Neural progenitor cell (in vitro differentiated cells): Measurements from ENCODE around the gene GPX8. TPM values are rescaled to one million over a fixed set of nuclear protein-coding genes. Genes with fewer than 3 reads are reported as not detected.

Source experiments
- DNase-seq: peaks from one replicate; pipeline ENCODE4 v3.0.0-alpha.2; 2016; ENCODE audit warnings: low spot score
- H2AFZ ChIP-seq: fragments of 200-600 bp; sonication (generic); replicated peaks from 2 replicates; pipeline ENCODE4 v1.6.1; 2016; ENCODE audit warnings: antibody characterized with exemption
- H3F3A ChIP-seq: fragments of 200-600 bp; sonication (generic); 2 replicates; pipeline ENCODE4 v1.6.1; 2016; ENCODE audit warnings: antibody characterized with exemption, low read depth
- H3K27ac ChIP-seq: fragments of 200-600 bp; sonication (generic); 2 replicates; pipeline ENCODE4 v1.5.1; 2016; ENCODE audit warnings: mild to moderate bottlenecking
- H3K27me3 ChIP-seq: fragments of 200-600 bp; sonication (generic); 2 replicates; pipeline ENCODE4 v1.6.1; 2016; ENCODE audit warnings: mild to moderate bottlenecking, moderate library complexity
- H3K36me3 ChIP-seq: fragments of 200-600 bp; sonication (generic); 2 replicates; pipeline ENCODE4 v1.5.1; 2016
- H3K4me1 ChIP-seq: fragments of 200-600 bp; sonication (generic); 2 replicates; pipeline ENCODE4 v1.6.1; 2016; ENCODE audit warnings: mixed run types
- H3K4me2 ChIP-seq: fragments of 200-600 bp; sonication (generic); 2 replicates; pipeline ENCODE4 v1.6.1; 2016
- H3K4me3 ChIP-seq: fragments of 200-600 bp; sonication (generic); 2 replicates; pipeline ENCODE4 v1.5.1; 2016
- H3K79me2 ChIP-seq: fragments of 200-600 bp; sonication (generic); 2 replicates; pipeline ENCODE4 v1.6.1; 2016; ENCODE audit warnings: low read depth
- H3K9ac ChIP-seq: fragments of 200-600 bp; sonication (generic); 2 replicates; pipeline ENCODE4 v1.6.1; 2016
- H3K9me3 ChIP-seq: fragments of 200-600 bp; sonication (generic); 2 replicates; pipeline ENCODE4 v1.5.1; 2016; ENCODE audit warnings: low read depth
- H4K20me1 ChIP-seq: fragments of 200-600 bp; sonication (generic); 2 replicates; pipeline ENCODE4 v1.6.1; 2016; ENCODE audit warnings: low read depth
- H3K27ac Mint-ChIP-seq: 3 replicates; pipeline ENCODE4 v1.8.0; 2021; ENCODE audit warnings: mixed read lengths
- H3K27me3 Mint-ChIP-seq: 2 replicates; pipeline ENCODE4 v1.8.0; 2022; ENCODE audit warnings: low read depth, mild to moderate bottlenecking, inconsistent platforms, moderate library complexity, mixed read lengths; ENCODE audit not compliant: insufficient read depth
- H3K36me3 Mint-ChIP-seq: 3 replicates; pipeline ENCODE4 v1.8.0; 2021; ENCODE audit warnings: mixed read lengths
- H3K4me1 Mint-ChIP-seq: 3 replicates; pipeline ENCODE4 v1.8.0; 2021; ENCODE audit warnings: mixed read lengths
- H3K4me3 Mint-ChIP-seq: 3 replicates; pipeline ENCODE4 v1.8.0; 2021; ENCODE audit warnings: mild to moderate bottlenecking, moderate library complexity, mixed read lengths
- H3K9me3 Mint-ChIP-seq: 3 replicates; pipeline ENCODE4 v1.8.0; 2020; ENCODE audit warnings: mixed read lengths
- CTCF ChIP-seq: fragments of 200-600 bp; sonication (generic); IDR thresholded peaks from 2 replicates; pipeline ENCODE4 v1.5.1; 2017; ENCODE audit warnings: antibody characterized with exemption, mild to moderate bottlenecking
- EZH2 ChIP-seq: fragments of 200-600 bp; sonication (generic); IDR thresholded peaks from 2 replicates; pipeline ENCODE4 v1.6.1; 2017; ENCODE audit warnings: antibody characterized with exemption, mild to moderate bottlenecking, moderate library complexity
- EZH2phosphoT487 ChIP-seq: fragments of 200-600 bp; sonication (generic); IDR thresholded peaks from 2 replicates; pipeline ENCODE4 v1.6.1; 2017; ENCODE audit warnings: antibody characterized with exemption
- total RNA-seq: library from RNA; depleted of rRNA; stranded (reverse); fragments of >200 nt; gene quantifications from 2 replicates; pipeline ENCODE4 v1.2.3, GENCODE V29; 2015; ENCODE audit warnings: low replicate concordance

GPX8 gene
- 84.3 and 132 TPM in 2 replicates for total RNA-seq

DNA sequence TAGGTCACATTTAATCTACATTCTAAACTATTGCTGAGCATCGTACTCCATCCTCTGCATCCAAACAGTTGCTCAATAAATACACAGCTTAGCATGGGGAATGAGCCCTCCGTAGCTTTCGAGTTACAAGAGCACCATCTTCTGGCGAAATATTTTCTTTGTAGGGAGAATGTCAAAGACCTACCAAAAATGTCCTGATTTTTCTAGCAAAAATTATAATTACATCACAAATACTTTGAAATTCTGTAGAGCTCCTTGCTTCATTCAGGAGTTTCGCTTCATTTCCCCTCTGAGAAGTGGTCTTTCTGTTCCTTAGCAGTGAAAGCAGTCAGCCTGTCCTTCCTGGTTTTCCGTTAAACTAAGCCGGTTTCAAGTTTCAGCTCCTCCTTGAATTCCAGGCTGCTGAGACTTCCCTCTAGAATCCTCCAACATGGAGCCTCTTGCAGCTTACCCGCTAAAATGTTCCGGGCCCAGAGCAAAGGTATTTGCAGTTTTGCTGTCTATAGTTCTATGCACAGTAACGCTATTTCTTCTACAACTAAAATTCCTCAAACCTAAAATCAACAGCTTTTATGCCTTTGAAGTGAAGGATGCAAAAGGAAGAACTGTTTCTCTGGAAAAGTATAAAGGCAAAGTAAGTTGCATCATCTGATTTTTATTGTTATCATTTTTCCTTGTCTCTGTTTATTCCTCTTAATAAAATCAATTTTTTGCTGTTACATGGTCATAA is at the start of gene GPX8:
GPX8 (plus strand) TSS at position 409 of the 730 bp plus-strand sequence; CDS start at position 431, 22 bp downstream.
- Histone ChIP-seq H3F3A (no peaks in the 10 kb centered on the region), H3K9me3 (no peaks in the 10 kb centered on the region), H3K27me3 (no peaks in the 10 kb centered on the region), H3K9ac (peak within 1 kb of the TSS; percentile 74), H3K79me2 (peaks cover 30% of the 10 kb centered on the region), H3K36me3 (peaks cover 7% of the 10 kb centered on the region), H3K4me3 (peak within 1 kb of the TSS; percentile 82), H3K4me1 (peaks cover 5% of the 10 kb centered on the region), H3K27ac (no peak within 1 kb of the TSS), H4K20me1 (peaks cover 12% of the 10 kb centered on the region), H3K4me2 (peak within 1 kb of the TSS; percentile 82), H2AFZ (peak within 1 kb of the TSS; percentile 77)
- H3K9me3 Mint-ChIP-seq = peaks cover 6% of the 10 kb centered on the region
- peaks cover 10% of the 10 kb centered on the region for H3K36me3 Mint-ChIP-seq
- H3K27me3 Mint-ChIP-seq = peaks cover 6% of the 10 kb centered on the region
- TF ChIP-seq EZH2phosphoT487 (no peak), CTCF (peak; percentile 78), EZH2 (no peak)
- H3K4me3 Mint-ChIP-seq = peak within 1 kb of the TSS; percentile 91
- peak within 1 kb of the TSS; percentile 98 for H3K27ac Mint-ChIP-seq
- peaks cover 8% of the 10 kb centered on the region for H3K4me1 Mint-ChIP-seq
- peak; percentile 87 for DNase-seq

DNA sequence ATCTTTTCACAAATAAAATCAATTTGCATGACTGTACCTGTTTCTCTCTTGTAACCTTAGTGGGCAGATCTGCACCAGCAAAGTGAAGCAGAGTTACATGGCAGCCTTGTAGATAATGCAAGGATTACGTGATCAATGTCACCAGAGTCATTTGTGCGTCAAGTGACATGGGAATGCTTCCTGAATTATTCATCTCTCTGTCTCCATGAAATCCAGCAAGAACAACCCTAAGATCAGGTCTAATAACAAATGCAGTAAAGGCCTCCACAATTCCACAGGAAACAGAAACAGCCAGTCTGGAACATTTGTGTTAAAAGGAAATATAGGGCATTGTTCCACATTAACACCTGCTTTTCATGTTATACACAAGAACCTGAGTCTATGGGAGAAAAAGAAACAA is 49.8 kb upstream of the GPX8 start:
- Mint-ChIP-seq H3K4me1 (peaks cover 32% of the 10 kb centered on the region), H3K36me3 (peaks cover 2% of the 10 kb centered on the region), H3K27me3 (peaks cover 2% of the 10 kb centered on the region), H3K4me3 (no peak overlapping the region), H3K27ac (peak overlapping the region; percentile 88), H3K9me3 (no peaks in the 10 kb centered on the region)
- Histone ChIP-seq H4K20me1 (no peaks in the 10 kb centered on the region), H3K4me3 (no peak overlapping the region), H3K27ac (no peak overlapping the region), H3K4me1 (peaks cover 6% of the 10 kb centered on the region), H3K9ac (no peak overlapping the region), H3K4me2 (no peak overlapping the region), H3K79me2 (no peaks in the 10 kb centered on the region), H3K27me3 (no peaks in the 10 kb centered on the region), H3F3A (no peaks in the 10 kb centered on the region), H2AFZ (peak overlapping the region; percentile 9), H3K9me3 (no peaks in the 10 kb centered on the region), H3K36me3 (no peaks in the 10 kb centered on the region)
- no peak for TF ChIP-seq EZH2phosphoT487
- no peak for TF ChIP-seq EZH2
- TF ChIP-seq CTCF = no peak
- DNase-seq = no peak

DNA sequence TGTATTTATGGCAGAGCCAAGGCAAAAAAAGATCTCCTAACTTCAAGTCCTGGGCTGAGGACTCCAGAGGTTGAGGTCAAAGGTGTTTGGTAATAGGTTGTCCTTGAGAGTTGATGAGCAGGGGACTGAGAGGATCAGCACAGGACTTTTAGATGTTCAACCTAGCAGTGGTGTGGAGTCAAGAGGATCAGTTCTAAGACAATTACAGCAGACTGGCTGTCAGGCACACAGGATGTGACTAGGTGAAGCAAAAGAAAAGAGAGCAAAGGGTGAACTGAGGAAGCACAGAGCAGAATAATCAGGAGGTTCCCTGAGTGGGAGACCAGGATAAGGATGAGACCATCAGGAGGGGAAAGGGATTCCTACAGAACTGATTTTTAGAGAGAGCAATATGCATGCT is 46.6 kb upstream of the GPX8 start:
- Histone ChIP-seq H3F3A (no peaks in the 10 kb centered on the region), H2AFZ (no peak overlapping the region), H3K4me2 (no peak overlapping the region), H3K27ac (no peak overlapping the region), H3K4me1 (peaks cover 6% of the 10 kb centered on the region), H4K20me1 (no peaks in the 10 kb centered on the region), H3K36me3 (no peaks in the 10 kb centered on the region), H3K4me3 (no peak overlapping the region), H3K9me3 (no peaks in the 10 kb centered on the region), H3K27me3 (no peaks in the 10 kb centered on the region), H3K79me2 (no peaks in the 10 kb centered on the region), H3K9ac (no peak overlapping the region)
- Mint-ChIP-seq H3K27me3 (no peaks in the 10 kb centered on the region), H3K36me3 (peaks cover 4% of the 10 kb centered on the region), H3K27ac (no peak overlapping the region), H3K4me1 (peaks cover 30% of the 10 kb centered on the region), H3K9me3 (peaks cover 3% of the 10 kb centered on the region), H3K4me3 (no peak overlapping the region)
- no peak for DNase-seq
- TF ChIP-seq EZH2phosphoT487 (no peak), EZH2 (no peak), CTCF (no peak)
